IMR-90 (cell line): ENCODE data around the gene NACA. TPM values are rescaled to one million over a fixed set of nuclear protein-coding genes. Genes with fewer than 3 reads are reported as not detected.

Experiments used
- ATAC-seq: fragments of 200-7000 bp; cut with Tn5 transposase; 2 replicates; pipeline ENCODE4 v1.9.1; 2020; ENCODE audit warnings: low read depth, mild to moderate bottlenecking, moderate library complexity
- BruUV-seq: library from RNA; stranded (reverse); fragments of 400-500 nt; replicated peaks from 2 replicates; lab custom pipeline; 2021; lab: Mats Ljungman, UMichigan
- CTCF ChIA-PET: fragments of 300-600 bp; formaldehyde crosslinking; extraction: SDS; loops from one replicate; lab custom pipeline; 2021; ENCODE audit warnings: antibody characterized with exemption; lab: Yijun Ruan, JAX
- POLR2A ChIA-PET: fragments of 300-600 bp; sonication (Branson Sonifier 250); formaldehyde crosslinking; loops from one replicate; lab custom pipeline; 2022; ENCODE audit warnings: antibody characterized with exemption; ENCODE audit not compliant: unreplicated experiment; lab: Charles Lee
- DNase-seq: peaks from one replicate; pipeline ENCODE4 v3.0.0; 2013
- H2AFZ ChIP-seq: replicated peaks from 2 replicates; pipeline ENCODE3; 2013; ENCODE audit warnings: low read length, mild to moderate bottlenecking; ENCODE audit not compliant: poor library complexity
- H2AK5ac ChIP-seq: 2 replicates; pipeline ENCODE4 v1.6.1; 2013; ENCODE audit warnings: low read depth, low read length, inconsistent platforms
- H2AK9ac ChIP-seq: replicated peaks from 2 replicates; pipeline ENCODE3; 2013; ENCODE audit warnings: mild to moderate bottlenecking, low read depth, low read length, moderate library complexity; ENCODE audit not compliant: poor library complexity
- H2BK120ac ChIP-seq: 2 replicates; pipeline ENCODE4 v1.6.1; 2013; ENCODE audit warnings: low read depth, low read length, inconsistent platforms
- H2BK15ac ChIP-seq: 3 replicates; pipeline ENCODE4 v1.6.1; 2013; ENCODE audit warnings: low read depth, low read length, inconsistent platforms
- H2BK20ac ChIP-seq: 2 replicates; pipeline ENCODE4 v1.6.1; 2013; ENCODE audit warnings: low read depth, mild to moderate bottlenecking, inconsistent platforms, low read length, moderate library complexity
- H2BK5ac ChIP-seq: 2 replicates; pipeline ENCODE4 v1.6.1; 2013; ENCODE audit warnings: mild to moderate bottlenecking, low read depth, low read length, inconsistent platforms; ENCODE audit not compliant: poor library complexity, severe bottlenecking
- H3K14ac ChIP-seq: replicated peaks from 2 replicates; pipeline ENCODE4 v1.6.1; 2013; ENCODE audit warnings: low read depth, low read length, inconsistent platforms
- H3K18ac ChIP-seq: 2 replicates; pipeline ENCODE4 v1.6.1; 2013; ENCODE audit warnings: low read depth, low read length, control low read depth
- H3K23ac ChIP-seq: 2 replicates; pipeline ENCODE4 v1.6.1; 2013; ENCODE audit warnings: low read depth, low read length, inconsistent platforms
- H3K27ac ChIP-seq: 2 replicates; pipeline ENCODE4 v1.5.1; 2013; ENCODE audit warnings: mild to moderate bottlenecking, control low read depth, low read length; ENCODE audit not compliant: insufficient read depth
- H3K27me3 ChIP-seq: 2 replicates; pipeline ENCODE4 v1.6.1; 2013; ENCODE audit warnings: low read length; ENCODE audit not compliant: control insufficient read depth, insufficient read depth
- H3K36me3 ChIP-seq: 2 replicates; pipeline ENCODE4 v1.6.1; 2013; ENCODE audit warnings: low read length, mixed read lengths; ENCODE audit not compliant: control insufficient read depth, insufficient read depth
- H3K4ac ChIP-seq: 2 replicates; pipeline ENCODE4 v1.6.1; 2013; ENCODE audit warnings: low read depth, low read length, inconsistent platforms
- H3K4me1 ChIP-seq: 2 replicates; pipeline ENCODE4 v1.6.1; 2013; ENCODE audit warnings: low read length, mixed read lengths; ENCODE audit not compliant: control insufficient read depth, insufficient read depth
- H3K4me2 ChIP-seq: 2 replicates; pipeline ENCODE4 v1.6.1; 2013; ENCODE audit warnings: low read depth, mild to moderate bottlenecking, control low read depth, low read length, moderate library complexity
- H3K4me3 ChIP-seq: 2 replicates; pipeline ENCODE4 v1.5.1; 2013; ENCODE audit warnings: low read depth, mild to moderate bottlenecking, control low read depth, low read length, moderate library complexity; ENCODE audit not compliant: insufficient read depth
- H3K56ac ChIP-seq: 2 replicates; pipeline ENCODE4 v1.6.1; 2013; ENCODE audit warnings: low read length, inconsistent platforms; ENCODE audit not compliant: insufficient read depth; ENCODE audit errors: extremely low read depth
- H3K79me1 ChIP-seq, 2 experiments: 2 replicates each; pipeline ENCODE4 v1.6.1; 2013; ENCODE audit warnings: low read length in 2 of 2, inconsistent platforms in 1 of 2, low read depth in 1 of 2
- H3K9ac ChIP-seq: 2 replicates; pipeline ENCODE4 v1.6.1; 2013; ENCODE audit warnings: low read depth, low read length, control low read depth
- H3K9me1 ChIP-seq: 2 replicates; pipeline ENCODE4 v1.6.1; 2013; ENCODE audit warnings: low read length, inconsistent platforms; ENCODE audit not compliant: insufficient read depth
- H3K9me3 ChIP-seq: 2 replicates; pipeline ENCODE4 v1.6.1; 2013; ENCODE audit warnings: low read length; ENCODE audit not compliant: control insufficient read depth, insufficient read depth
- H4K20me1 ChIP-seq: 2 replicates; pipeline ENCODE4 v1.6.1; 2013; ENCODE audit warnings: low read length, inconsistent platforms; ENCODE audit not compliant: insufficient read depth
- H4K5ac ChIP-seq: 2 replicates; pipeline ENCODE4 v1.6.1; 2013; ENCODE audit warnings: mild to moderate bottlenecking, low read depth, low read length, control low read depth
- H4K8ac ChIP-seq, 2 experiments: 2 replicates each; pipeline ENCODE4 v1.6.1; 2013; ENCODE audit warnings: low read depth in 2 of 2, low read length in 2 of 2, control low read depth in 1 of 2, inconsistent platforms in 1 of 2
- H4K91ac ChIP-seq: 2 replicates; pipeline ENCODE4 v1.6.1; 2013; ENCODE audit warnings: low read depth, low read length, inconsistent platforms; ENCODE audit not compliant: insufficient read depth
- ELK1 ChIP-seq: fragments of 150-350 bp; IDR thresholded peaks from 2 replicates; pipeline ENCODE4 v1.6.1; 2016; ENCODE audit warnings: low read depth, mild to moderate bottlenecking, low read length, moderate library complexity, borderline replicate concordance
- MAFK ChIP-seq: IDR thresholded peaks from 2 replicates; pipeline ENCODE4 v1.6.1; 2012; ENCODE audit warnings: low read depth, low read length, improper control_type of control experiment
- POLR2A ChIP-seq: IDR thresholded peaks from 2 replicates; pipeline ENCODE4 v1.6.1; 2012; ENCODE audit warnings: mild to moderate bottlenecking, low read depth, low read length
- RFX5 ChIP-seq: IDR thresholded peaks from 2 replicates; pipeline ENCODE4 v1.8.0; 2012; ENCODE audit warnings: low read depth, mild to moderate bottlenecking, low read length, moderate library complexity
- WGBS, 2 experiments: methylation state at CpG; one replicate each; pipeline versions ENCODE4 v1.1.5 to v1.1.7; 2013; ENCODE audit warnings: missing lambda C conversion rate in 2 of 2; ENCODE audit not compliant: insufficient read length in 1 of 2; ENCODE audit errors: extremely low coverage in 2 of 2; 5-methylcytosine and 5-hydroxymethylcytosine counted together
- dilution Hi-C: fragments of 300-500 bp; cut with HindIII; formaldehyde crosslinking; loops from one replicate; pipeline ENCODE4 v1.14.3; 2018; ENCODE audit warnings: low sequenced_read_pairs; ENCODE audit not compliant: unreplicated experiment
- in situ Hi-C: fragments of 300-500 bp; cut with MboI; formaldehyde crosslinking; loops from 3 replicates; pipeline ENCODE4 v1.14.3; 2019; ENCODE audit warnings: low sequenced_read_pairs, inconsistent platforms, mixed read lengths
- intact Hi-C: fragments of 100-400 bp; cut with micrococcal nuclease; formaldehyde crosslinking; loops from 2 replicates; pipeline ENCODE4 v1.10.0; 2022
- polyA plus RNA-seq, 3 experiments: library from polyadenylated mRNA; depleted of rRNA; stranded (reverse); fragments of >200 nt; gene quantifications; 2 replicates each; pipeline ENCODE4 v1.2.3, GENCODE V29; 2012; ENCODE audit warnings: low replicate concordance in 1 of 3
- total RNA-seq: library from RNA; depleted of rRNA; stranded (reverse); fragments of >200 nt; gene quantifications from 2 replicates; pipeline ENCODE4 v1.2.3, GENCODE V29; 2012
- TF ChIP-seq, protein P1 (sequence below): fragments of 150-350 bp; IDR thresholded peaks from 2 replicates; pipeline ENCODE4 v1.6.1; 2017; ENCODE audit warnings: mild to moderate bottlenecking, antibody characterized with exemption, low read length, low read depth

Gene NACA
- total and polyA plus RNA-seq, 2 of the 4 experiments (the other 2 are of a cell fraction) = 662 to 1,223 TPM

- H2BK15ac ChIP-seq = no peak overlapping the region
- no peak overlapping the region for H3K4ac ChIP-seq
- DNase-seq = no peak
- dilution Hi-C loops = no loop called here
- H4K5ac ChIP-seq = no peak overlapping the region
- H3K4me3 ChIP-seq = no peak overlapping the region
- POLR2A ChIA-PET = interaction anchor here (0.9 kb wide), 1 partner anchor 10 kb away, joined by 4 read pairs; the partner anchor contains the start of gene PTGES3
- no peak overlapping the region for H3K4me2 ChIP-seq
- H3K9ac ChIP-seq = no peak overlapping the region; the same call in 1 of the 2 replicates
- no peak overlapping the region for H4K91ac ChIP-seq
- ATAC-seq = no peak
- peaks cover 0 to 46% of the 10 kb centered on the region in 2 experiments; a peak in 2 of 4 replicates for H3K79me1 ChIP-seq
- no peak overlapping the region for H2BK5ac ChIP-seq
- H3K9me1 ChIP-seq = peaks cover 15% of the 10 kb centered on the region
- no peaks in the 10 kb centered on the region for H3K9me3 ChIP-seq
- H3K56ac ChIP-seq = no peak overlapping the region
- no peak overlapping the region for H3K27ac ChIP-seq
- CTCF ChIA-PET = interaction anchor here (1.0 kb wide), 1 partner anchor 41 kb away, joined by 3 read pairs; no protein-coding TSS in a partner anchor
- no peak overlapping the region for H2AFZ ChIP-seq
- no peak overlapping the region for H2AK5ac ChIP-seq
- in situ Hi-C loops = no loop called here
- peaks cover 19% of the 10 kb centered on the region for H3K36me3 ChIP-seq
- intact Hi-C loops = no loop called here
- H3K4me1 ChIP-seq = peaks cover 4% of the 10 kb centered on the region; the same call in 1 of the 2 replicates
- H3K27me3 ChIP-seq = no peaks in the 10 kb centered on the region
- TF ChIP-seq MAFK = no peak
- TF ChIP-seq, protein P1, sequence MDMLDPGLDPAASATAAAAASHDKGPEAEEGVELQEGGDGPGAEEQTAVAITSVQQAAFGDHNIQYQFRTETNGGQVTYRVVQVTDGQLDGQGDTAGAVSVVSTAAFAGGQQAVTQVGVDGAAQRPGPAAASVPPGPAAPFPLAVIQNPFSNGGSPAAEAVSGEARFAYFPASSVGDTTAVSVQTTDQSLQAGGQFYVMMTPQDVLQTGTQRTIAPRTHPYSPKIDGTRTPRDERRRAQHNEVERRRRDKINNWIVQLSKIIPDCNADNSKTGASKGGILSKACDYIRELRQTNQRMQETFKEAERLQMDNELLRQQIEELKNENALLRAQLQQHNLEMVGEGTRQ = no peak
- TF ChIP-seq ELK1 = no peak
- no peak for TF ChIP-seq POLR2A
- TF ChIP-seq RFX5 = no peak
- no peak overlapping the region for H3K18ac ChIP-seq
- no peak overlapping the region for H4K8ac ChIP-seq
- WGBS, 2 experiments = no CpG with 5 or more reads among the region's 1 CpG
- H4K20me1 ChIP-seq = peaks cover 93% of the 10 kb centered on the region
- H2BK20ac ChIP-seq = no peak overlapping the region
- no peak overlapping the region for H2AK9ac ChIP-seq
- no peak overlapping the region for H3K14ac ChIP-seq
- H2BK120ac ChIP-seq = no peak overlapping the region
- no TSS peak for BruUV-seq
- no peak overlapping the region for H3K23ac ChIP-seq
Observed at GRCh38 chr12:56677680-56678079, 47.4 kb downstream of the NACA start.
